GM19455 (cell line): ENCODE results near the gene CYP1A2.
"Not testable (repeated sequence)": the region's sequence is repeated elsewhere in the genome, so short reads cannot be mapped to it uniquely, and the experiment has no call there.

Experiments used
- ATAC-seq: cut with Tn5 transposase; IDR thresholded peaks from one replicate; pipeline ENCODE4 v1.9.1; 2021; ENCODE audit not compliant: unreplicated experiment

The CYP1A2 gene

GRCh38 chr15:74748322-74748946 lies at the start of gene CYP1A2:
Gene CYP1A2, plus strand, starts transcription at chr15:74748845. Its CDS starts 894 bp downstream, at chr15:74749739.
- ATAC-seq: no peak

GRCh38 chr15:74709011-74709410 lies 39.6 kb upstream of the CYP1A2 start:
- ATAC-seq: no peak

GRCh38 chr15:74709892-74710291 lies 38.8 kb upstream of the CYP1A2 start:
- ATAC-seq: no peak

GRCh38 chr15:74710319-74711094 lies 38.1 kb upstream of the CYP1A2 start:
- ATAC-seq: no peak

- no peak for ATAC-seq
Measured at GRCh38 chr15:74712311-74712710, 36.3 kb upstream of the CYP1A2 start.

GRCh38 chr15:74716651-74717050 lies 32.0 kb upstream of the CYP1A2 start:
- no peak for ATAC-seq

GRCh38 chr15:74722591-74722990 lies 26.1 kb upstream of the CYP1A2 start:
- ATAC-seq: no peak

GRCh38 chr15:74723187-74723586 lies 25.5 kb upstream of the CYP1A2 start:
- ATAC-seq: no peak

GRCh38 chr15:74723754-74724334 lies 24.8 kb upstream of the CYP1A2 start:
- ATAC-seq: no peak

GRCh38 chr15:74724570-74725224 lies 23.9 kb upstream of the CYP1A2 start:
- ATAC-seq: no peak

- no peak for ATAC-seq
Measured at GRCh38 chr15:74725225-74725774, 23.3 kb upstream of the CYP1A2 start, which contains the start of gene CYP1A1. Gene CYP1A1, minus strand, starts transcription at chr15:74725528. Its CDS starts 2,431 bp downstream, at chr15:74723097.

- ATAC-seq: no peak
Measured at GRCh38 chr15:74725845-74726773, 22.5 kb upstream of the CYP1A2 start.

- ATAC-seq: no peak
Measured at GRCh38 chr15:74726774-74727164, 21.9 kb upstream of the CYP1A2 start.

GRCh38 chr15:74727727-74728126 lies 20.9 kb upstream of the CYP1A2 start:
- ATAC-seq: no peak

- not testable (repeated sequence) for ATAC-seq
Measured at GRCh38 chr15:74728699-74729098, 19.9 kb upstream of the CYP1A2 start.

GRCh38 chr15:74729372-74729771 lies 19.3 kb upstream of the CYP1A2 start:
- ATAC-seq: not testable (repeated sequence)

- no peak for ATAC-seq
Measured at GRCh38 chr15:74730619-74731316, 17.9 kb upstream of the CYP1A2 start.

GRCh38 chr15:74732846-74733245 lies 15.8 kb upstream of the CYP1A2 start:
- ATAC-seq: no peak

GRCh38 chr15:74733269-74733668 lies 15.4 kb upstream of the CYP1A2 start:
- ATAC-seq: no peak

- no peak for ATAC-seq
Measured at GRCh38 chr15:74735305-74735704, 13.3 kb upstream of the CYP1A2 start.
